GM19043 (cell line): ENCODE measurements around the gene LPCAT4.
"Not testable (repeated sequence)": the region's sequence is repeated elsewhere in the genome, so short reads cannot be mapped to it uniquely, and the experiment has no call there.

ENCODE experiments used
- ATAC-seq: cut with Tn5 transposase; IDR thresholded peaks from one replicate; pipeline ENCODE4 v1.9.1; 2021; ENCODE audit warnings: low read depth; ENCODE audit not compliant: unreplicated experiment

LPCAT4 gene

DNA sequence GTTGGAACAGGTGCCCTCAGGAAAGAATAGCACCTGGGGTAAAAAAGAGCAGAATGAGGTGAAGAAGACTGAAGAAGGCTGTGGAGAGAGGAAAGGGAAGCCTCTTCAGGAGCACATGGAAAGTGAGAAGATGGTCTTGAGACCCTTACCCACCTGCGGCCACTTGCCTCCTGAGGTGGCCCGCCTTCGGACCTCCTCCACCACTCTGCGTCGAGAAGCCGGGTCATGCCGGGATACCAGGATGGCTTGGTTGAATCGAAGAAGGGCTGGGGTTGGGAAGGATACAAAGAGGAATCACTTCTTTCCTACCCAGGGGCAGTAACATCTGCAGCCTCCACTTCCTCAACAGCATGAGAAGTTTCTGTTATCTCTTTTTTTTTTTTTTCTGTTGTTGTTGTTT is 3.0 kb downstream of the LPCAT4 start:
- ATAC-seq, result no peak

DNA sequence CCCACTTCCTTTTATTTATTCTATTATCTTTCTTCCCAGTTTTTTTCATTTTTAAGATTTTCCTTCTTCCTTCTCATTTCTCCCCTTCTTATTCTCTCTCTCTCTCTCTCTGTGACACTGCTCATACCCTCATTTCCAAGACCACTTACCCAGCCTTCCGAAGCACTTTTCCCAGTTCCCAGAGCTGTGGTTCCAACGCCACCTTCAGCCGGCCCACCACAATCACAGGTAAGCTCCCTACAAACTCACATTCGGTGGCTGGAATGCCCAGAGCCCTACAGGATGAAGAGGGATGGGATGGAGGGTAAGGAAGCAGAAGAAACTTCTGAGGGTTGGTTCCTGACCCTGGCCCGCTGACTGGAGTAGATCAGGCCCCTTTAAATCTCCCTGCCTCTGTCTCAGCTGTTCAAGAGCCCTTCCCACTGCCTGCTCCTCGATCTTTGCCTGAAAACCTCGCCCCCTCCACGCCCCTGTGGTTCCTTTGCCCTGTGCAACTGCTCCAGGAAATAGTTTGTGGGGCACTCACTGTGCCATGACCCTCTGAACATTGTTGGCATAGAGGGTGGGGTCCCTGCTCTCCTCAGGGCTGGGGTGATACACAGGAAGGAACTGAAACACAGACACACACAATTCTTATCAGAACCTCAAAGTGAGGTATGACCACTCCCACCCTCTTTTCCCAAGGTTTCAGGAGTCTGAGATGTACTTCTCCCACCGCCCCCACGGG is 4.8 kb downstream of the LPCAT4 start:
- ATAC-seq, result no peak

DNA sequence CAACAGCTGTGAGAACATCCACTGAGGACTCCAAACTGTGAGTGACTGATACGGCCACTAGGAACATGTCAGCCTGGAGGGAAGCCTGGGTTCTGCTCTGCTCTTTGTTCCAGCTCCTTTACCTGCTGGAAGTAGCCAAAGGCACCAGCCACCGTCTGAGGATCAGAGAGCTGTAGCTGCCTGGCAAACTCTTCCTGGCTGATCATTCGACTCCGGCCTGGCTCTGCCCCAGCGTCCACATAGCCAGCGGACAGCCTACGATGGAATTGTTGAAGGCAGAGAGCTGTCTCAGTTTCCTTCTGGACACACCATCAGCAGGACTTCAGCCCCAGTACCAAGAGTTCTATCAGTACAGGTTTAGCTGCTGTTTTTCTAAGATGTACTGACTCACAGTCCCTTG is 5.7 kb downstream of the LPCAT4 start:
- no peak for ATAC-seq

DNA sequence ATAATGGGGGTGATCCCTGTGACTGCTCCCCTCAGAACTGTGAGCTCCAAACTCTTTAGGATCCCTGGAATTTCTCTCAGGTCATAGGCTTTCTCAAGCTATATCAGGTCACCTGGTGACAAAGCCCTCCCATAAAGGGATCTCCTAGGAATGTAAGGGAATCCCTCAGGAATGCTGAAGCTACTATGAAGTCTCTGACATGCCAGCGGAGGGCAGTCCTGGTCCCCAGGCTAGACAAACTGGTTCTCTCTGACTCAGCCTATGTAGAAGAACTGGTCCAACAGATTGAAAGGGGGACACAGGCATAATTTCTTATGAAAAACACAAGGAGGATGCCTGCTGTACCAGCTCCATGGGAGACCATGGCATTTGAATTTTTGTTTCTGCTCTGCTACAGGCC is 6.7 kb downstream of the LPCAT4 start:
- no peak for ATAC-seq

DNA sequence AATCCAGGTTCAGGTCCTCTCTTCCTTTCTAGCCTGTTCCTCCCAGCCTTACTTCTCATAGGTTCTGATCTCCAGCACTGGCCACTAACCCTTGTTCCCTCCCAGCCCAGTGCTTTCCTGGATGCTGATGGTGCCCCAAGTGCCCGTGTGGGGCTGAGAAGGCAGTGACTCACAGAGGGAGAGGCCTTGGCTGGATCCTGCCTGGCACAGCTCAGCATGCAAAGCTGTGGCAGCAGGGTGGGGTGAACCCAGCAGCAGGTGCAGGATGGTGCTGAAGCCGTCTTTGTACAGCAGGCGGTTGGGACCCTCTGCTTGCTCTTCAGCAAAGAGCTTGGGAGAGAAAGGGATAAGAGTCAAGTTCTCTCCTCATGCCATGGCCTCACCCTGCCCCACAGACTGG is 7.6 kb downstream of the LPCAT4 start:
- no peak for ATAC-seq

DNA sequence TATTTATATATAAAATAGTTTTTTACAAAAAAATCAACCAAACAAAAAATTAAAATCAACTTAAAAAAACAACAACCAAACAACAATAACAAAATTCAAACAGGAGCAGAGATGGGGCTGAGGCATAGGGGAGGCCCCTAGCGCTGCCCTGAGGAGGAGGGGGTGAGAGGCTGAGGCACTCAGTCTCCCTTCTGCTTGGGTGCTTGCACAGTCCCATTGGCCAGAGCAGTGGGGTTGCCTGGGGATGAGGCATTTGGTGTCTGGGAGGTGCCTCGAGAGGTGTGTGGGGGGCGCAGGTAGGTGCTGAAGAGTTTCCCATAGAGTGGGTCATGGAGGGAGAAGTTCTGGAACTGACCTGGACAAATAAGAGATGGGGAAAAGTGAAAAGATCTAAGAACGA is 8.0 kb downstream of the LPCAT4 start:
- ATAC-seq, result no peak

DNA sequence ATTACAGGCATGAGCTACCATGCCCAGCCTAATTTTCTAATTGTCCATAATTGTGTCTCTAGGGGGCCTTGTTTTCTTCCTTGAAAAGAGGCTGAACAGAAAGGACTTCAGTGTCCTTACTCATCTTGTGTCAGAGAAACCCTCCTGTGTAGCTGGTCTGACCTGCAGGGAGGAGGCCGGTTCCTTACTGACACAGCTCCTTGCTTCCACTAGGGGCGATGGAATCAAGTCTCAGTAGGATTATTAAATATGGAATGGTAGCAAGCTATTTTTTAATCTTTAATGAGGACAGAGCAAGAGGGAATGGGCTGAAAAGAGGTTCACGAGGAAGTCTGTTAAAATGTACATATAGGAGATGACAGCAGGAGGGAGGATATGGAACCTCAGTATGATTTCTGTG is 8.6 kb downstream of the LPCAT4 start:
- ATAC-seq, result no peak

DNA sequence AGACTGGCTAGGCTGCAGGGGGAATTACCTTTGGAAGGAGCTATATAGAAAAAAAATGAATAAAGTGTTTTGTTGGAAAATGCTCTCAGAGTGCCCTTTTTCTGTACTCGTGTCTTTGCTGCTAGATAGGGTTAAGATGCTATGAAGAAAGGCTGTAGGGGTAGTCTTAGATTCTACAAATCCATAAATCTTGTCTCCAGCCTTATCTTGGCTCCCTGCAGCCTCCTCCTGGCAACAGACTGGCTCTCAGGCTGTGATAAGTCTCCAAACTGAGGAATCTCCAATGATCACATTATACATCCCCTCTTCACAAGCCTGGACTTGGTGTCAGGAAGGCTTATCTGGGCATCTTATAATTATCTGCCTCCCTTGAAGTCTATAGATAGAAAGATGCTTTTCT is 9.3 kb downstream of the LPCAT4 start:
- ATAC-seq, result no peak

DNA sequence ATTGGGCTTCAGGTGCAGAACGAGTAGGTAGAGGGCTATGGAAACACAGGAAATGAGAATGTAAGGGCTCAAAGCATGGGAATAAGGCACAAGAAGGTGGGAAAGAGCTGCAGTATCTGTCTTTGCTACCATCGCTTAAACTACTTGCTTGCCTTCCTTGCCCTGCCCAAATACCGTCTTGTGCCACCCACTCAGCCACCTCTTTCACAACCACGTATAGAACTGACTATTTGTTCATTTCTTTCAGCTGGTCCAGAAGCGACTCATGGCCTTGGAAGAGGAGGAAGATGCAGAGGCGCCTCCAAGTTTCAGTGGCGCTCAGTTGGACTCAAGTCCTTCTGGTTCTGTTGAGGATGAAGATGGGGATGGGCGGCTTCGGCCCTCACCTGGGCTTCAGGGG is 11.8 kb downstream of the LPCAT4 start:
- no peak for ATAC-seq

DNA sequence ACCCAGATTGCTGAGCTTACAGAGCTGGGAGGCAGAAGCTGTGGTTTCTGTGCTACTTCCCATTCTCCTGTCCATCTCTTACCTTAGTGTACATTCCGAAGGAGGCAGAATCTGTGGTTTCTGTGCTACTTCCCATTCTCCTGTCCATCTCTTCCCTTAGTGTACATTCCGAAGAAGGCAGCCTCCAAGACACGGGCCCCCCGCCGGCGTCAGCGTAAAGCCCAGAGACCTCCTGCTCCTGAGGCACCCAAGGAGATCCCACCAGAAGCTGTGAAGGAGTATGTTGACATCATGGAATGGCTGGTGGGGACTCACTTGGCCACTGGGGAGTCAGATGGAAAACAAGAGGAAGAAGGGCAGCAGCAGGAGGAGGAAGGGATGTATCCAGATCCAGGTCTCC is 12.7 kb downstream of the LPCAT4 start:
- ATAC-seq, result no peak

DNA sequence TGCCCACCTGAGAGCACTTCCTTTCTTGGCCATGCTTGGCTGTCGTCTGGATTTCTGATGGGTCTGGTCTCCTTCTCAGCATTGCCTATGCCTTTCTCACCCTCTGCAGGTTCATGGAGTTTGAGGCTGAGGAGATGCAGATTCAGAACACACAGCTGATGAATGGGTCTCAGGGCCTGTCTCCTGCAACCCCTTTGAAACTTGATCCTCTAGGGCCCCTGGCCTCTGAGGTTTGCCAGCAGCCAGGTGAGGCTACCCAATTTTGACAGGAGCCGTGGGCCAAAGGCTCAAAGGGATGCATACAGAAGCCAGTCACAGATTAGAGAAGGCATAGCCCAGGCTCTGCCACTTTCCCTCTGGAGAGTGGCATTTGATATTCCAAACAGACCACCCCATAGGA is 13.4 kb downstream of the LPCAT4 start:
- ATAC-seq, result no peak

DNA sequence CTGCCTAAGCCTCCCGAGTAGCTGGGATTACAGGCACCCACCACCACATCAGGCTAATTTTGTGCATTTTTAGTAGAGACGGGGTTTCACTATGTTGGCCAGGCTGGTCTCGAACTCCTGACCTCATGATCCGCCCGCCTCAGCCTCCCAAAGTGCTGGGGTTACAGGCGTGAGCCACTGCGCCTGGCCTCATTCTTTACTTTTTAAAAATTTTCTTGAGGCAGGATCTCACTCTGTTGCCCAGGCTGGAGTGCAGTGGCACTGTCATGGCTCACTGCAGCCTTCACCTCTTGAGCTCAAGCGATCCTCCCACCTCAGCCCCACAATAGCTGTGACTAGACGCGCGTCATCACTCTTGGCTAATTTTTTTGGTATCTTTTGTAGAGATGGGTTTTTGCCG is 14.0 kb downstream of the LPCAT4 start:
- ATAC-seq, result not testable (repeated sequence)

DNA sequence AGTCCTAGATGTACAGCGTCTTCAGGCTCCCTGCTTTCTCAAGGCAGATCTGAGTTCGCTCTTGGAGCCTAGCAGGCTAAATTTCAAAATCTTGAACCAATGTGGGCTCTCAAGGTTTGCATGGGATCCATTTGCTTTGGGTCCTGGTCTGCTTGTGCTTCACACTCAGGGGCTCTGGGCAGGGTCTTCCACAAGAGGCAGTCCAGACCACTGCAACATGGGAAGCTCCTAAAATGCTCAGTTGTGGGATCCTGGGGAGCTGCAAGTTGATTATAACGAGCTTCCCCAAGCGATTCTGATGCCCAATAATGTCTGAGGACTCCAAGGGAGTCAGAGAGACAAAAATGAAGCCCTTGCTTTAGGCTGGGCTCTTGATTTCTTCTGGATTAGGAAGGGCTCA is 17.2 kb downstream of the LPCAT4 start:
- no peak for ATAC-seq

DNA sequence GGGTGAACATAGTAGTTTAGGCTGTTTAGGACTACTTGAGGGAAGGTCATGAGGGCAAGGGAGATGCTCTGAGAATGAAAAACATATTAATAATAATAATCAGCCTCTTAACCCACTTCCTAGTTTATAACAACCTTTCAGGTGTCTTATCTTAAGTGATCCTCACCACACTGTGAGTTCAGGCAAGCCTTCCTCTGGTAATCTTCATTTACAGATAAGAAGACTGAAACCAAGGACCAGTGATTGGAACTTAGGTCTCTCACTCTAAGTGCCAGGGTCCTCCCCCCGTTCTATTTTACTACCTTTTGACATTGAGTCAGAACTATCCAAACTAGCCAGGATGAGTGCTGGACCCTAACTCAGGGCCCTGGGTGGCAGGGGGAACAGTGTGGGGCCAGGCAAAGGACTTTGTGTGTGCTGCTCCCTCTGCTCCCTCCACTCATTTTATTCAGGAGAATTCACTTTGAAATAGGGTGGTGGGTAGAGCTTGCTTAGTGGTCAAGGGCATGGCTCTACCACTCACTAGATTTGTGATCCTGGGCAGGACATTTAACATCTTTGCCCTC is 18.2 kb downstream of the LPCAT4 start:
- ATAC-seq, result no peak

DNA sequence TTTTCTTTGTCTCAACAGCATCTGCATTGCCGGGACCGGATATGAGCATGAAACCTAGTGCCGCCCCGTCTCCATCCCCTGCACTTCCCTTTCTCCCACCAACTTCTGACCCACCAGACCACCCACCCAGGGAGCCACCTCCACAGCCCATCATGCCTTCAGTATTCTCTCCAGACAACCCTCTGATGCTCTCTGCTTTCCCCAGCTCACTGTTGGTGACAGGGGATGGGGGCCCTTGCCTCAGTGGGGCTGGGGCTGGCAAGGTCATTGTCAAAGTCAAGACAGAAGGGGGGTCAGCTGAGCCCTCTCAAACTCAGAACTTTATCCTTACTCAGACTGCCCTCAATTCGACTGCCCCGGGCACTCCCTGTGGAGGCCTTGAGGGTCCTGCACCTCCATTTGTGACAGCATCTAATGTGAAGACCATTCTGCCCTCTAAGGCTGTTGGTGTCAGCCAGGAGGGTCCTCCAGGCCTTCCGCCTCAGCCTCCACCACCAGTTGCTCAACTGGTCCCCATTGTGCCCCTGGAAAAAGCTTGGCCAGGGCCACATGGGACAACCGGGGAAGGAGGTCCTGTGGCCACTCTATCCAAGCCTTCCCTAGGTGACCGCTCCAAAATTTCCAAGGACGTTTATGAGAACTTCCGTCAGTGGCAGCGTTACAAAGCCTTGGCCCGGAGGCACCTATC is 18.9 kb downstream of the LPCAT4 start:
- ATAC-seq, result no peak

DNA sequence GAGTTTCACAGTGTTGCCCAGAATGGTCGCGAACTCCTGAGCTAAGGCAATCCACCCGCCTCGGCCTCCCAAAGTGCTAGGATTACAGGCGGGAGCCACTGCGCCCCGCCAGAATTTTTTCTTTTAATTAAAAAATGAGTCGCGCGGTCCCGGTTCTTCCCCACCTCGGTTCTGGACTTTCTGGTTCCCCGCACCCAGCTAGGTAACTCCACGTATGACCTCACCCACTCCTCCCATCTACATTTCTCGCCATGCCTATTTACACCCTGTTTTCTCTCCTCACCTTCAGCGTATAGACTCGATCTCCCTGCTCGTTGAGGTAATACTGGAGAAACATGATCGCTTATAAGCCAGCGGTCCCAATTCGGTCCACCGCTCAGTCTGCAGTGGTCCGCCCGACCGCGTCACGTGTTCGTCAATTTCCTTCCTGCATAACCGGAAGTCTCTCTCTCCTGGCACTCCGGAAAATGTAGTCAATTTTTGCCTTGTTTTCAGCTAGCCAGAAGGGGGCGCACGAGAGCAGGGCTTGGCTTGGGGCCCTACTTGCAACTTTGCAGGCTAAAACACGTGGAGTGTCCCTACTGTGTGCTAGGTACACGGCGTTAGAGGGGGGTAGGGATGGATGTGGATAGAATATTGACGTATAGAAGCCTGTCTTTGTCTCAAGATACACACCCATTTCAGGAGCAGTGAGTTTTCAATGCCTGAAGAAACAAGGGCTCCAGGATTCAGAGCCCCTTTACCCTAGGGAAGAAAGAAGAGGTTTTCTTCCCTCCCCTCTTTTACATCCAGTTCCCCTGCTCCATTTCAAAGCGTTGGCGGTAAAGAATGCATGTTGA is 24.0 kb downstream of the LPCAT4 start, which contains the start of the genes NOP10 and NUTM1:
Gene NOP10 (minus strand): TSS at position 400 of the 839 bp plus-strand sequence. CDS start 63 bp downstream, at position 337.
Gene NUTM1 (plus strand): TSS at position 579 of the 839 bp plus-strand sequence. CDS start 382 bp downstream, outside the sequence.
- peak; percentile 86 for ATAC-seq

DNA sequence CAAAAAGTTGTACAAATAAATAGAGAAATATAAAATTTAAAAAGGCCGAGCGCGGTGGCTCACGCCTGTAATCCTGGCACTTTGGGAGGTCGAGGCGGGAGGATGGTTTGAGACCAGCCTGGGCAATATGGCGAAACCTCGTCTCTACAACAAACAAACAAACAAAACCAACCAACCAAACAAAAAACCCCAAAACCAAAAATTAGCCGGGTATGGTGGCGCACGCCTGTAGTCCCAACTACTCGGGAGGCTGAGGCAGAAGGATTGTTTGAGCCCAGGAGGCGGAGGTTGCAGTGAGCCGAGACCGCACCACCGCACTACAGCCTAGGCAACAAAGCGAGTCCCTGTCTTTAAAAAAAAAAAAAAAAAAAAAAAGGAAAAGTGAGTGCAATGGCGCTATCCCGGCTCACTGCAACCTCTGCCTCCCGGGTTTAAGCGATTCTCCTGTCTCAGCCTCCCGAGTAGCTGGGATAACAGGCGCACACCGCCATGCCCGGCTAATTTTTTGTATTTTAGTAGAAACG is 24.7 kb downstream of the LPCAT4 start:
- not testable (repeated sequence) for ATAC-seq

DNA sequence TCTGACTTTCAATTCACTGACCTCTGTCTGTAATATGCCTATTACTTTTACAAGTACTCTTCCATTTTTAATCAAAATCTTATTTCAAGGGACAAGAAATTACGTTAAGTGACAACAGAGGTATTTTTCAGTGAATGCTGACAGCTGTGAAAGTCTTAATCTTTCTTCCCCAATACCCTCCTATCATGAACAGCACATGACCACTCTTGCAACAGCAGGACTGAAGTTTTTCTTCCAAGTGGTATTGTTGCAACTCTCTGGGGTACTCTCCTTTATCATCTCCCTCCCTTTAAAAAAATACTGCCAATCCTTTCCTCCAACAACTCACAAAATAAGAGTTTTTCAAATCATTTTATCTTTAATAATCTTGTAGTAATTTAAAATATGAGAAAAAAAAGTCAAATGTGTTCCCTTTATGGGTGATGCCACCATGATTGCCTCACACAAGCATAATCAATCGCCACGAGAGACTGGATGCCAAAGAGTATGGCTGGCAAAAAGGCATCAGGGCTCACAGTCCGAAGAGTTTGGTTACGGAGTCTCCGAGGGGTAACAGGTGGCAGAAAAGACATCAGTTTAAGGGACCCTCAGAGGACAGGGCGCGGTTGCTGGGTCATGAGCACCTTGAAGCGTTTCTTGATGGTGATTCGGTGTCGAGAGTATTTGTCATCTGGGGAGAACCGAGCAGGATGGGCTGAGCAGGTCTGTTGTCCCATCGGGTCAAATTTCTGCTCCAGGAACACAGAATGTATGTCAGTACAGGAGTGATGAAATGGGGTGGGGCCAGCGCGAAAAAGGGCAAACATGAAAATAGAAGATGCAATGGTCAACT is 25.4 kb downstream of the LPCAT4 start:
- ATAC-seq, result no peak

DNA sequence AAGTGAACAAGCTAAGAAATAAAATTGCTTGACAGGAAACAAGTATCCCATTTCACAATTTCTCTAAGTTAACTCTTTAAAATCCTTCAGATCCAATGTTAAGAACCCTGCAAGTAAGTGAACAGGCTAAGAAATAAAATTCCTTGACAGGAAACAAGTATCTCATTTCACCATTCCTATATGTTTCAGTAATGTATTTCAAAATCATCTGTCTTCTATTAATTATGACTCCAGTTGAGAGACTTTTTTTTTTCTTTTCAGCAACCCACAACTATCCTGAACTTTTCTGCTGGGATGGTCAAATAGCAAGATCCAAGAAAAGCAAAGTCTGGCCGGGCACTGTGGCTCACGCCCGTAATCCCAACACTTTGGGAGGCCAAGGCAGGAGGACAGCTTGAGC is 27.1 kb downstream of the LPCAT4 start:
- ATAC-seq, result no peak

DNA sequence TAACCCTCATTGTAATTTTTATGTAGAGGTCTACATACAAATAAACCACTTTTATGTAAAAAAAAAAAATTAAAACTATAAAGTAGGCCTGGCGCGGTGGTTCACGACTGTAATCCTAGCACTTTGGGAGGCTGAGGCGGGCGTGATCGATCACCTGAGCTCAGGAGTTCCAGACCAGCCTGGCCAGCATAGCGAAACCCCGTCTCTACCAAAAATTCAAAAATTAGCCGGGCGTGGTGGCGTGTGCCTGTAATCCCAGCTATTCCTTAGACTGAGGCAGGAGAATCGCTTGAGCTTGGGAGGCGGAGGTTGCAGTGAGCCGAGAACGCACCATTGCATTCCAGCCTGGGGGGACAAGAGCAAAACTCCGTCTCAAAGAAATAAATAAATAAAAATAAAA is 28.6 kb downstream of the LPCAT4 start:
- ATAC-seq, result no peak
